Stimulated activated CD4-positive, alpha-beta T cell treated with anti-CD3 and anti-CD28 coated beads, Interleukin-15, amount 100 ng/mL, for 24 hours (primary cell): ENCODE data around the gene SNX11.

Experiments used
- DNase-seq: peaks from one replicate; pipeline ENCODE4 v3.0.0-alpha.2; 2020

The SNX11 gene

GRCh38 chr17:48137656-48138055 lies 30.1 kb downstream of the SNX11 start:
- DNase-seq: no peak

GRCh38 chr17:48139944-48140343 lies 32.4 kb downstream of the SNX11 start:
- DNase-seq: no peak

GRCh38 chr17:48143629-48144028 lies 36.1 kb downstream of the SNX11 start:
- DNase-seq: no peak

DNA sequence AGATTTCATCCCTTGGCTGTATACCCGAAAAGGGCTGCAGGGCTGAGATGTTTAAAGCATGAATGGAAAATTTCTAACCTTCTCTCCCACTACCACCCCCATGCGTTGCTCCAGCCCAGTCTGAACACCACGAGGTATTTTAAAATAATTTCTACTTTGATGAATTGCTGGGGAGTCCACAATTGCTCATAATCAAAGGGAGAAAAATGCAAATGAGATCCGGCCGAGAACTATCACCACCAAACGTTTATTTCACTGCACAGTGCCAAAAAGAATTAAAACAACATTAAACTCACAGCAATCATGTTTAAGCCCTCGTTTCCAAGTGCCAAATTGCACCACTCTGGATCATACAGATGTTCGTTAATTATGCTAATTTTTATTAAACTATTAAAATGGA lies 36.7 kb downstream of the SNX11 start:
- DNase-seq: no peak

DNA sequence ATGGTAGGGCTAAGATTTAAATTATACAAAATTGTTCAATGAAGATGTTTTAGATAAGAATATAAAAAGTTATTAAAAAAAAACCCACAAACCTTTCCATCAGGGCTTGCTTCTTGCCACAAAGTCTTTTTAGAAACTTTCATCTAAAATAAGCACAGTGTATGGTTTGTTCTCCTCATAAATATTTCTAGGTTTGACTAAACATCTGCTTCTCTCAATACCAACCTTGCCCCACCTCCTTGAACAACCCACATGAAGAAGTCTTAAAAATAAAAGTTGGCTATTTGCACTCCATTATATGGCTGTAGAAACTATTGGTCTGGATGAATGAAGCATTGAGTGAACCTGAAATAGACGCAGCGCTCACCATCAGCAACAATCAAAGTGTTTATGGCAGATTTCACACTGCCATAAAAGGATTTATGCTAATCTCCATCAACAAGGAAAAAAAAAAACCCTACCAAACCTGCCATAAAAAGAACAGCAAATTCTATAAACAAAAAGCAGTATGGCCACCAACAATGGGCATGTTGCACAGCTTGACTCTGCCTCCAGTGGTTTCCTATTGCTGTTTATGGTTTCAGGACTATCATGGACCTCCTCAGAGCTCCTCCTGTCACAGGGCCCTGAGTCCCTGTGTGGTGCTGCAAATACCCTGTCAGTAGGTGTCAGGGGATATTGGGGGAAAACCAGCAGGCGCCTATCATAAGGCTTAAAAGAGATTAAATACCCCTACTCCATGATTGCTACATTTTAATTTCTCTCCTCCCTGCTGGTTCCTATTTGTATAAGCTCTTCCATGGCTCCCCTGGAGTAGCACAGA lies 37.6 kb downstream of the SNX11 start:
- no peak for DNase-seq

DNA sequence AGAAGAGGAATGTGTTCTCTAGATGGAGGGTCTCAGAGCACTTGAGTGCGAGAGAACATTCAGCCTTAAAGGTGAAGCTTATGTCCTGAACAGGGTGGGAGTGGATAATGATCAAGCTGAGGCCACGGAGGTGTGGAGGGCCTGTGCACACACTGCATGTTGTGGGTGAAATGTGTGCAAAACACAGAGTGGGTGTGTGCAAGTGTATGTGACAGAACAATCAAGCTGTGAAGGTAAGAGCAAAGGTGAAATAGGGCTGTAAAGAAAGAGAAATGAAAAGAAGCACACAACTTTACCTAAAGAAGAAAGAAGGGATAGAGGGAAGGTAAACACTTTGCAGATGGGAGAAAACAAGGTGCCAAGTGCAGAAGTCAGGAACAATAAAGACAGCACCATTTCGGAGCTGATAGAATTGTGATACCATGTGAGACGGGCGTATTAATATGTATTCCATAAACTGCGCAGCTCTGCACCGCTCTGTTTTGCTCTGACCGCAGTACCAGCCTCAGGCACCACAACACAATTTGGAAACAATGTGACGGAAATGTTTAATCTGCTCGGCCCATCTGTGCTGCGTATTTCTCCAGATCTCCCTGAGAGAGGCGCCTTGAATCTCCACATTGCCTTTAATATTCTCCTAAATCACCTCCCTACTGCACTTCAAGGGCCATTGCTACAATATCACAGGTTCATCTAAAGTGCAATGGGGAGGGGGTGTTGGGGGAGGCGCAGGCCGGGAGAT lies 40.6 kb downstream of the SNX11 start:
- no peak for DNase-seq

GRCh38 chr17:48148854-48149786 lies 41.6 kb downstream of the SNX11 start:
- DNase-seq: no peak

- DNase-seq: no peak
Observed at GRCh38 chr17:48149787-48150463, 42.4 kb downstream of the SNX11 start.

DNA sequence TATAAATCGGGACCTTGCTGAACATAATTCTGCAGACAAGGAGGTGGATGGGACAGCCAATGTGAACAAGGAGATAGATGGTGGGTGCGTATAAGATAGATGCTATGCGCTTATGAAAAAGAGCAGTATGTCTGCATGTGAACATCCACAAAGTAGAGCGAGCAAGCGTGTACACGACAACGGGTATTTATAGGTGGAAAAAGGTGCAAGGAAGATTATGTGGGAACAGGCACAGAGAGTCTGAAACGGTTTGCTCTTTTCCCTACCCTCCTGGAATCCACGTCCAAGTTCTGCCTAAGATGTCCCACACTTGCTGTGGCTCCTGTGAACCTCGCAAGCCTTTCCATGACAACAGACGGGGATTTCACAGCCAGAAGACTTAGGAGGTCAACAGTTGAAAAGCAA lies 43.0 kb downstream of the SNX11 start:
- no peak for DNase-seq

GRCh38 chr17:48151220-48151619 lies 43.7 kb downstream of the SNX11 start:
- DNase-seq: no peak

- DNase-seq: no peak
Observed at GRCh38 chr17:48152289-48152688, 44.7 kb downstream of the SNX11 start.

DNA sequence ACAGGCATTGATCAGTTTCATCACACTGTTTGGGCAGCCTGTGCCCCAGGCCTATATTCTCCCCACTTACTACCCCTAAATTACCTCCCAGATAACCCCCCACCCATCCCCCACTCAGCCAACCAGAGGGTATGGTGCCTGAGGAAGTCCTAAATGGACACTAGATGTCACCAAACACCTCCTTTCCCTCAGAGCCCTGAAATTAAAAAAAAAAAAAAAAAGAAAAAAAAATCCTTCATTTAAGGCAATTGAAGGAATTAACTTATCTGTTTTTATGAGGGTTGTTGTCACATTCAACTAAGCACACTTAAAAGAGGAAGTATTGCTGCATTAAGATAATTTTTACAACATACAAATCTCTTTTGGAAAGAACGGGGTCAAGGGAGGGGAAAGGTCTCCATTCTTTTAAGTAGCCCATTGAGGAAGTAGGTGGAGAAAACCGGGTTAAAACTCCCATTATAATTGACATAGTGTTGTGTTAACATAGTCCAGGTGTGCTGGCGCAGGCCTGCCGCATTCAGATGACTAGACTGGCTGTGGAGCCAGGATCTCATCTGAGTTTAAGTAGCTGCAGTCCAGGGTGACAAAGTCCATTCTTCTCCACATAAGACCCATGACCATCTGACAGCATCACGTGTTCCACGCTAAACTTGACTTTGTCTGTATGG lies 46.3 kb downstream of the SNX11 start:
- peak; percentile 20 for DNase-seq

- DNase-seq: no peak
Observed at GRCh38 chr17:48155889-48156611, 48.5 kb downstream of the SNX11 start.

- DNase-seq: no peak
Observed at GRCh38 chr17:48159232-48159631, 51.7 kb downstream of the SNX11 start.

DNA sequence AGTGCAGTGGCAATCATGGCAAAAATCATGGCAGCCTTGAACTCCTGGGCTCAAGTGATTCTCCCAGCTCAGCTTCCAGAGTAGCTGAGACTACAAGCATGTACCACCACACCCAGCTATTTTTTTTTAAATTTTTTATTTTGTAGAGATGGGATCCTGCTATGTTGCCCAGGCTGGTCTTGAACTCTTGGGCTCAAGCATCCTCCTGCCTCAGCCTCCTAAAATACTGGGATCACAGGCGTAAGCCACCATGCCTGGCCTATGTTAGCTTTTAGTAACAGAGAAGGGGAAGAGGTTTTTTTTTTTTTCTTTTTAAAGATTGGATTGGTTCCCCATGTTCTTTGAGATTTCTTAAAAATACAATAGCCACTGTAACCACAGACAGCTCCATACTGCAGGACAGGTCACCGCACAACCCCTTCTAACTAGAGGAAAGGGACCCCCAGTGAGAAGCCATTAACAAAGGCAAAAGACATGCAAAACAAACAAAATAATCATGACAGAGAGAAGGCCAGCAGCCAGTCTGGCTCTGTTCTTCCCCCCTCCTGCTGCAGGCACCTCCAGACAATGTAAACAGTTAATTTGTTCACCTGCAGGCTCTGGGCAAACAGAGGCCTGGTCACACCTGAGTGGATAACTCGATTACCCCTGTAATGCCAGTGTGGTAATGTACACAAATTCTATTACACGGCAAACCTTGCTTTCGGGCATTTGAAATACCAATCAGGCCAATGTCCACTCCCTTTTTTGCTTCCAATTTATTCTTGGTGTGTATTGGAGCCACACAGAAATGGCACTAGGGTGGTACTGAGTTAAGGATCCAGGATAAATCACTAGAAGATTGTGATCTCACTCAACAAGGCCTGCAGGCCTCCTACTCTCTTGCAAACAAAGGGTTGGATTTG lies 52.9 kb downstream of the SNX11 start:
- no peak for DNase-seq

- DNase-seq: no peak
Observed at GRCh38 chr17:48161127-48161905, 53.8 kb downstream of the SNX11 start.

DNA sequence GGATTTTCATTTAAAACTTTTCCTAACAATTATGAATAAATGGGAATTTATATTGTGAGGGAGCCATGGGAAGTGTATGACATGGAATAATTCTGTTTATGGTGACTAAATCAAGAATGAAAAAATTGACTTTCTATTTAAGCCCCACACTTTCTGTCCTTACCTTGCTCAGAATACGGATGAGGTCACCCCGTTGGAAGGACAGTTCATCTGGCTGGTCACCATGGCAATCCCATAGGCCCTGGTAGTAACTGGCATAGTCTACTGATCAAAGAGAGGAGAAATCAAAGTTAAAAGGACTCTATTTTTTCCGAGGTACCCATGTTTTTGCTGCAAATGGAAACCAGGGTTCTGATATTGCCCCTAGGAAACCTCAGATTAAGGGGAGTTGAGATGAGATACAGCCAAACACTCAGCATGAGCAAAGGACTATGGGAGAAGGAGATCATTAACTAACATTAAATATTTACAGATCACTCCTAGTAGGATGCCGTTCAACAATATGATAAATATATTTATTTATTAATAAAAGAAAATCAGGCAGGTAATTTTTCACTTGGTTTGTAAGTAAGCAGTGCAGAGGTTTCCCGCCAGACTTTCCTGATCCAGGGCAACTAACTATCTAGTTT lies 54.9 kb downstream of the SNX11 start:
- DNase-seq: no peak

DNA sequence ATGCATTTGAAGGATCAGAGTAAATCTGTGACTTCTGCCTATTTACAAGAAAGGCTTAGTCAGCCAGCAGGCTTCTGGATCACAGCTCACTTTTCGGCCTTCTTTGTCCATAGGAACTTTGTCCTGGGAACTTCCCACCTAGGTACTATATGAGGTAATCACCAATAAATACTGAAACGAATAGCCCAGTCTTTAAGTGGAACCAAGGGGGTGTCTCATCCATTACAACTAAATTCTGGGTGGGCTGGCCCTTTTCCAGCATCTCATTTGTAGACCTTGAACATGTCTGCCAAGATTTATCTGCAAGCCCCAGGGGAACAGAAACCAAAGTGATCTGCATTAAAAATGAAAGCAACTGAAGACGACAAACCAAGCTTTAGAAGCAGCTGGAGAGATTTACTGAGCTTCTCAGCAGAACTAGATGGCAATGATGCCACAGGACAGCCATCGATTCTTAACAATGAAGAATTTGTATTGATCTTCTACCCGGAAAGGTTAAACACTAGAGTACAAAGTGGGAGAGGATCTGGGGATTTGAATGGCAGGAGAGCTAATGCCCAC lies 55.5 kb downstream of the SNX11 start:
- no peak for DNase-seq

DNA sequence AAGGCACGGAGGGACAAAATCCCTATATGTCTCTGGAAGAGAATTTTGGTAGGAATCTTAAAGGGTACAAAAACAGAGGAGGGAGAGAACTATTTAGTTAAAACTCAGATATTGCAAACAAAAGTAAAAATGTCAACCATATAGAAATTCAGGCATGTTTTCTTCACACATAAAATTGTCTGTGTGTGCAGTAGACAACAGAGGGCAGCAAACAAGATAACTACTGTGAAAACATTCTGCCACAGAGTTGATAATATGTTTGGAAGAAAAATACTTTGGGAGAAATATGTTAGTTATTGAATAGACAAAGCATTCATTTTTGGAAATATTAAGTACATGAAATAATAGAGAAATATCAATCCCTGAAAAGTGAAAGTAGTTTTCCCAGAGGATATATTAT lies 56.2 kb downstream of the SNX11 start:
- no peak for DNase-seq
